ENCODE measurements around the gene TSPAN33.

- TF ChIP-seq TAF1 (IDR thresholded peaks at IDR 0.05; ENCODE audit: low read depth), result no peak
- TF ChIP-seq EGR1 (IDR thresholded peaks at IDR 0.05), result no peak
- TF ChIP-seq TCF12 (IDR thresholded peaks at IDR 0.05; ENCODE audit: low read depth), result no peak
- no peak for TF ChIP-seq CREB1 (IDR thresholded peaks at IDR 0.05; ENCODE audit: low read depth)
- TF ChIP-seq MAX (IDR thresholded peaks at IDR 0.05), result no peak
- no peak for TF ChIP-seq USF1 (IDR thresholded peaks at IDR 0.05)
- TF ChIP-seq EP300 (IDR thresholded peaks at IDR 0.05; ENCODE audit: borderline replicate concordance), result no peak
- no peak for TF ChIP-seq REST (IDR thresholded peaks at IDR 0.05; ENCODE audit: low read depth)
- no peak for TF ChIP-seq RAD21 (IDR thresholded peaks at IDR 0.05; ENCODE audit: low read depth)
These were observed 58.7 kb downstream of the TSPAN33 start for GRCh38 chr7:129203050-129203741.

All from Ishikawa (cell line).